ENCODE data around the gene PLXNB3.

GRCh38 chrX:153814591-153815315 is 50.7 kb downstream of the PLXNB3 start:
- no peak for TF ChIP-seq CTCF (conservative IDR thresholded peaks at IDR 0.05 in 1 of 2, IDR thresholded peaks at IDR 0.05 in 1 of 2; ENCODE audit: low read depth in 1 of 2, low read length in 2 of 2)
- no peak for TF ChIP-seq EZH2 (IDR thresholded peaks at IDR 0.05; ENCODE audit: low read length, missing control alignments)

Measured in fibroblast of lung (primary cell).